IMR-90 (cell line): Measurements from ENCODE around the gene MYCBP2. TPM values are rescaled to one million over a fixed set of nuclear protein-coding genes. Genes with fewer than 3 reads are reported as not detected.

Experiments
- ATAC-seq: fragments of 200-7000 bp; cut with Tn5 transposase; 2 replicates; pipeline ENCODE4 v1.9.1; 2020; ENCODE audit warnings: low read depth, mild to moderate bottlenecking, moderate library complexity
- BruUV-seq: library from RNA; stranded (reverse); fragments of 400-500 nt; replicated peaks from 2 replicates; lab custom pipeline; 2021; lab: Mats Ljungman, UMichigan
- CTCF ChIA-PET: fragments of 300-600 bp; formaldehyde crosslinking; extraction: SDS; loops from one replicate; lab custom pipeline; 2021; ENCODE audit warnings: antibody characterized with exemption; lab: Yijun Ruan, JAX
- POLR2A ChIA-PET: fragments of 300-600 bp; sonication (Branson Sonifier 250); formaldehyde crosslinking; loops from one replicate; lab custom pipeline; 2022; ENCODE audit warnings: antibody characterized with exemption; ENCODE audit not compliant: unreplicated experiment; lab: Charles Lee
- DNase-seq: peaks from one replicate; pipeline ENCODE4 v3.0.0; 2013
- H2AFZ ChIP-seq: replicated peaks from 2 replicates; pipeline ENCODE3; 2013; ENCODE audit warnings: low read length, mild to moderate bottlenecking; ENCODE audit not compliant: poor library complexity
- H2AK5ac ChIP-seq: 2 replicates; pipeline ENCODE4 v1.6.1; 2013; ENCODE audit warnings: low read depth, low read length, inconsistent platforms
- H2AK9ac ChIP-seq: replicated peaks from 2 replicates; pipeline ENCODE3; 2013; ENCODE audit warnings: mild to moderate bottlenecking, low read depth, low read length, moderate library complexity; ENCODE audit not compliant: poor library complexity
- H2BK120ac ChIP-seq: 2 replicates; pipeline ENCODE4 v1.6.1; 2013; ENCODE audit warnings: low read depth, low read length, inconsistent platforms
- H2BK15ac ChIP-seq: 3 replicates; pipeline ENCODE4 v1.6.1; 2013; ENCODE audit warnings: low read depth, low read length, inconsistent platforms
- H2BK20ac ChIP-seq: 2 replicates; pipeline ENCODE4 v1.6.1; 2013; ENCODE audit warnings: low read depth, mild to moderate bottlenecking, inconsistent platforms, low read length, moderate library complexity
- H2BK5ac ChIP-seq: 2 replicates; pipeline ENCODE4 v1.6.1; 2013; ENCODE audit warnings: mild to moderate bottlenecking, low read depth, low read length, inconsistent platforms; ENCODE audit not compliant: poor library complexity, severe bottlenecking
- H3K14ac ChIP-seq: replicated peaks from 2 replicates; pipeline ENCODE4 v1.6.1; 2013; ENCODE audit warnings: low read depth, low read length, inconsistent platforms
- H3K18ac ChIP-seq: 2 replicates; pipeline ENCODE4 v1.6.1; 2013; ENCODE audit warnings: low read depth, low read length, control low read depth
- H3K23ac ChIP-seq: 2 replicates; pipeline ENCODE4 v1.6.1; 2013; ENCODE audit warnings: low read depth, low read length, inconsistent platforms
- H3K27ac ChIP-seq: 2 replicates; pipeline ENCODE4 v1.5.1; 2013; ENCODE audit warnings: mild to moderate bottlenecking, control low read depth, low read length; ENCODE audit not compliant: insufficient read depth
- H3K27me3 ChIP-seq: 2 replicates; pipeline ENCODE4 v1.6.1; 2013; ENCODE audit warnings: low read length; ENCODE audit not compliant: control insufficient read depth, insufficient read depth
- H3K36me3 ChIP-seq: 2 replicates; pipeline ENCODE4 v1.6.1; 2013; ENCODE audit warnings: low read length, mixed read lengths; ENCODE audit not compliant: control insufficient read depth, insufficient read depth
- H3K4ac ChIP-seq: 2 replicates; pipeline ENCODE4 v1.6.1; 2013; ENCODE audit warnings: low read depth, low read length, inconsistent platforms
- H3K4me1 ChIP-seq: 2 replicates; pipeline ENCODE4 v1.6.1; 2013; ENCODE audit warnings: low read length, mixed read lengths; ENCODE audit not compliant: control insufficient read depth, insufficient read depth
- H3K4me2 ChIP-seq: 2 replicates; pipeline ENCODE4 v1.6.1; 2013; ENCODE audit warnings: low read depth, mild to moderate bottlenecking, control low read depth, low read length, moderate library complexity
- H3K4me3 ChIP-seq: 2 replicates; pipeline ENCODE4 v1.5.1; 2013; ENCODE audit warnings: low read depth, mild to moderate bottlenecking, control low read depth, low read length, moderate library complexity; ENCODE audit not compliant: insufficient read depth
- H3K56ac ChIP-seq: 2 replicates; pipeline ENCODE4 v1.6.1; 2013; ENCODE audit warnings: low read length, inconsistent platforms; ENCODE audit not compliant: insufficient read depth; ENCODE audit errors: extremely low read depth
- H3K79me1 ChIP-seq, 2 experiments: 2 replicates each; pipeline ENCODE4 v1.6.1; 2013; ENCODE audit warnings: low read length in 2 of 2, inconsistent platforms in 1 of 2, low read depth in 1 of 2
- H3K9ac ChIP-seq: 2 replicates; pipeline ENCODE4 v1.6.1; 2013; ENCODE audit warnings: low read depth, low read length, control low read depth
- H3K9me1 ChIP-seq: 2 replicates; pipeline ENCODE4 v1.6.1; 2013; ENCODE audit warnings: low read length, inconsistent platforms; ENCODE audit not compliant: insufficient read depth
- H3K9me3 ChIP-seq: 2 replicates; pipeline ENCODE4 v1.6.1; 2013; ENCODE audit warnings: low read length; ENCODE audit not compliant: control insufficient read depth, insufficient read depth
- H4K20me1 ChIP-seq: 2 replicates; pipeline ENCODE4 v1.6.1; 2013; ENCODE audit warnings: low read length, inconsistent platforms; ENCODE audit not compliant: insufficient read depth
- H4K5ac ChIP-seq: 2 replicates; pipeline ENCODE4 v1.6.1; 2013; ENCODE audit warnings: mild to moderate bottlenecking, low read depth, low read length, control low read depth
- H4K8ac ChIP-seq, 2 experiments: 2 replicates each; pipeline ENCODE4 v1.6.1; 2013; ENCODE audit warnings: low read depth in 2 of 2, low read length in 2 of 2, control low read depth in 1 of 2, inconsistent platforms in 1 of 2
- H4K91ac ChIP-seq: 2 replicates; pipeline ENCODE4 v1.6.1; 2013; ENCODE audit warnings: low read depth, low read length, inconsistent platforms; ENCODE audit not compliant: insufficient read depth
- BHLHE40 ChIP-seq: fragments of 150-350 bp; IDR thresholded peaks from 2 replicates; pipeline ENCODE4 v1.6.1; 2016; ENCODE audit warnings: mild to moderate bottlenecking, low read depth, low read length
- CEBPB ChIP-seq: IDR thresholded peaks from 2 replicates; pipeline ENCODE4 v1.6.1; 2012; ENCODE audit warnings: low read depth, low read length, improper control_type of control experiment
- CHD1 ChIP-seq: IDR thresholded peaks from 2 replicates; pipeline ENCODE4 v1.6.1; 2012; ENCODE audit warnings: low read depth, low read length, improper control_type of control experiment
- CTCF ChIP-seq: conservative IDR thresholded peaks from 2 replicates; pipeline ENCODE4 v1.5.1; 2012; ENCODE audit warnings: mild to moderate bottlenecking, low read depth, low read length, improper control_type of control experiment
- ELK1 ChIP-seq: fragments of 150-350 bp; IDR thresholded peaks from 2 replicates; pipeline ENCODE4 v1.6.1; 2016; ENCODE audit warnings: low read depth, mild to moderate bottlenecking, low read length, moderate library complexity, borderline replicate concordance
- FOS ChIP-seq: fragments of 150-350 bp; IDR thresholded peaks from 2 replicates; pipeline ENCODE4 v1.6.1; 2016; ENCODE audit warnings: low read depth, low read length
- MAFK ChIP-seq: IDR thresholded peaks from 2 replicates; pipeline ENCODE4 v1.6.1; 2012; ENCODE audit warnings: low read depth, low read length, improper control_type of control experiment
- MAZ ChIP-seq: IDR thresholded peaks from 2 replicates; pipeline ENCODE4 v1.6.1; 2012; ENCODE audit warnings: low read depth, mild to moderate bottlenecking, low read length, improper control_type of control experiment, moderate library complexity, borderline replicate concordance
- MXI1 ChIP-seq: IDR thresholded peaks from 2 replicates; pipeline ENCODE4 v1.6.1; 2012; ENCODE audit warnings: low read depth, mild to moderate bottlenecking, low read length, moderate library complexity, borderline replicate concordance
- NFE2L2 ChIP-seq: fragments of 150-350 bp; IDR thresholded peaks from 2 replicates; pipeline ENCODE4 v1.6.1; 2016; ENCODE audit warnings: low read depth, mild to moderate bottlenecking, low read length
- POLR2A ChIP-seq: IDR thresholded peaks from 2 replicates; pipeline ENCODE4 v1.6.1; 2012; ENCODE audit warnings: mild to moderate bottlenecking, low read depth, low read length
- RAD21 ChIP-seq: IDR thresholded peaks from 2 replicates; pipeline ENCODE4 v1.6.1; 2012; ENCODE audit warnings: low read length, improper control_type of control experiment
- RCOR1 ChIP-seq: IDR thresholded peaks from 2 replicates; pipeline ENCODE4 v1.6.1; 2012; ENCODE audit warnings: mild to moderate bottlenecking, low read length, improper control_type of control experiment; ENCODE audit not compliant: insufficient replicate concordance
- RFX5 ChIP-seq: IDR thresholded peaks from 2 replicates; pipeline ENCODE4 v1.8.0; 2012; ENCODE audit warnings: low read depth, mild to moderate bottlenecking, low read length, moderate library complexity
- SMC3 ChIP-seq: fragments of 150-350 bp; IDR thresholded peaks from 2 replicates; pipeline ENCODE4 v1.6.1; 2016; ENCODE audit warnings: low read depth, mild to moderate bottlenecking, antibody characterized with exemption, low read length, moderate library complexity
- USF2 ChIP-seq: fragments of 150-350 bp; IDR thresholded peaks from 2 replicates; pipeline ENCODE4 v1.6.1; 2017; ENCODE audit warnings: mild to moderate bottlenecking, antibody characterized with exemption, low read length, low read depth
- WGBS, 2 experiments: methylation state at CpG; one replicate each; pipeline versions ENCODE4 v1.1.5 to v1.1.7; 2013; ENCODE audit warnings: missing lambda C conversion rate in 2 of 2; ENCODE audit not compliant: insufficient read length in 1 of 2; ENCODE audit errors: extremely low coverage in 2 of 2; 5-methylcytosine and 5-hydroxymethylcytosine counted together
- dilution Hi-C: fragments of 300-500 bp; cut with HindIII; formaldehyde crosslinking; loops from one replicate; pipeline ENCODE4 v1.14.3; 2018; ENCODE audit warnings: low sequenced_read_pairs; ENCODE audit not compliant: unreplicated experiment
- in situ Hi-C: fragments of 300-500 bp; cut with MboI; formaldehyde crosslinking; loops from 3 replicates; pipeline ENCODE4 v1.14.3; 2019; ENCODE audit warnings: low sequenced_read_pairs, inconsistent platforms, mixed read lengths
- intact Hi-C: fragments of 100-400 bp; cut with micrococcal nuclease; formaldehyde crosslinking; loops from 2 replicates; pipeline ENCODE4 v1.10.0; 2022
- polyA plus RNA-seq, 3 experiments: library from polyadenylated mRNA; depleted of rRNA; stranded (reverse); fragments of >200 nt; gene quantifications; 2 replicates each; pipeline ENCODE4 v1.2.3, GENCODE V29; 2012; ENCODE audit warnings: low replicate concordance in 1 of 3
- total RNA-seq: library from RNA; depleted of rRNA; stranded (reverse); fragments of >200 nt; gene quantifications from 2 replicates; pipeline ENCODE4 v1.2.3, GENCODE V29; 2012

Gene MYCBP2
- total and polyA plus RNA-seq, 2 of the 4 experiments (the other 2 are of a cell fraction), result 20.1 to 43.2 TPM

GRCh38 chr13:77291774-77292173 lies 35.1 kb downstream of the MYCBP2 start:
- Histone ChIP-seq H3K4ac (no peak overlapping the region), H4K5ac (no peak overlapping the region), H3K23ac (no peak overlapping the region), H3K9me1 (no peaks in the 10 kb centered on the region), H2AK5ac (no peak overlapping the region), H3K4me1 (no peaks in the 10 kb centered on the region), H2BK15ac (no peak overlapping the region), H4K8ac (no peak overlapping the region), H3K4me3 (no peak overlapping the region), H3K4me2 (no peak overlapping the region), H3K9ac (no peak overlapping the region), H3K79me1 (peaks cover 11 to 13% of the 10 kb centered on the region in 2 experiments), H3K36me3 (peaks cover 14% of the 10 kb centered on the region), H3K56ac (no peak overlapping the region), H2AK9ac (no peak overlapping the region), H2BK20ac (no peak overlapping the region), H3K14ac (no peak overlapping the region), H3K27me3 (no peaks in the 10 kb centered on the region), H3K9me3 (peaks cover 2% of the 10 kb centered on the region; the same call in 1 of the 2 replicates), H2BK5ac (no peak overlapping the region), H3K27ac (no peak overlapping the region), H3K18ac (no peak overlapping the region), H4K20me1 (no peaks in the 10 kb centered on the region), H2AFZ (no peak overlapping the region), H4K91ac (no peak overlapping the region), H2BK120ac (no peak overlapping the region)
- intact Hi-C loops (no loop called here), in situ Hi-C loops (no loop called here), dilution Hi-C loops (no loop called here)
- DNase-seq, result no peak
- ATAC-seq, result no peak
- TF ChIP-seq NFE2L2 (no peak), RCOR1 (no peak), RFX5 (no peak), CEBPB (no peak), CHD1 (no peak), FOS (no peak), MAZ (no peak), SMC3 (no peak), USF2 (no peak), BHLHE40 (no peak), CTCF (no peak), RAD21 (no peak), ELK1 (no peak), MAFK (no peak), POLR2A (no peak), MXI1 (no peak)
- ChIA-PET POLR2A (no interaction called here), CTCF (no interaction called here)
- no TSS peak for BruUV-seq
- WGBS, 2 experiments, result 60% methylated on average over 1 of the region's 4 CpGs; no CpG with 5 or more reads in 1 of the 2 experiments
